ENCODE data around the gene HILPDA.
A peak's percentile ranks its signal among the peaks of the same experiment; 100 is the strongest.
"Not testable (repeated sequence)": the region's sequence is repeated elsewhere in the genome, so short reads cannot be mapped to it uniquely, and the experiment has no call there.

Gene HILPDA

GRCh38 chr7:128463345-128463744, 7.7 kb downstream of the HILPDA start:
- not testable (repeated sequence) for DNase-seq (ENCODE audit: low spot score)

- DNase-seq (ENCODE audit: low spot score) = not testable (repeated sequence)
Measured at GRCh38 chr7:128463933-128464332, 8.3 kb downstream of the HILPDA start.

GRCh38 chr7:128466871-128467270, 11.2 kb downstream of the HILPDA start:
- not testable (repeated sequence) for DNase-seq (ENCODE audit: low spot score)

GRCh38 chr7:128476402-128477335, 21.0 kb downstream of the HILPDA start, which contains the start of gene METTL2B:
Gene METTL2B, plus strand, starts transcription at chr7:128476748. Its CDS starts 18 bp downstream, at chr7:128476766.
- peak; percentile 88 for DNase-seq (ENCODE audit: low spot score)

- not testable (repeated sequence) for DNase-seq (ENCODE audit: low spot score)
Measured at GRCh38 chr7:128477336-128477690, 21.6 kb downstream of the HILPDA start.

GRCh38 chr7:128479082-128479481, 23.4 kb downstream of the HILPDA start:
- DNase-seq (ENCODE audit: low spot score) = not testable (repeated sequence)

- not testable (repeated sequence) for DNase-seq (ENCODE audit: low spot score)
Measured at GRCh38 chr7:128488134-128488533, 32.5 kb downstream of the HILPDA start.

- no peak for DNase-seq (ENCODE audit: low spot score)
Measured at GRCh38 chr7:128497405-128497804, 41.7 kb downstream of the HILPDA start.

- DNase-seq (ENCODE audit: low spot score) = not testable (repeated sequence)
Measured at GRCh38 chr7:128505416-128505815, 49.7 kb downstream of the HILPDA start.

GRCh38 chr7:128506819-128507218, 51.1 kb downstream of the HILPDA start:
- DNase-seq (ENCODE audit: low spot score) = not testable (repeated sequence)

GRCh38 chr7:128507321-128507993, 51.8 kb downstream of the HILPDA start:
- not testable (repeated sequence) for DNase-seq (ENCODE audit: low spot score)
